ENCODE measurements around the gene CDC6.

CDC6 gene

DNA sequence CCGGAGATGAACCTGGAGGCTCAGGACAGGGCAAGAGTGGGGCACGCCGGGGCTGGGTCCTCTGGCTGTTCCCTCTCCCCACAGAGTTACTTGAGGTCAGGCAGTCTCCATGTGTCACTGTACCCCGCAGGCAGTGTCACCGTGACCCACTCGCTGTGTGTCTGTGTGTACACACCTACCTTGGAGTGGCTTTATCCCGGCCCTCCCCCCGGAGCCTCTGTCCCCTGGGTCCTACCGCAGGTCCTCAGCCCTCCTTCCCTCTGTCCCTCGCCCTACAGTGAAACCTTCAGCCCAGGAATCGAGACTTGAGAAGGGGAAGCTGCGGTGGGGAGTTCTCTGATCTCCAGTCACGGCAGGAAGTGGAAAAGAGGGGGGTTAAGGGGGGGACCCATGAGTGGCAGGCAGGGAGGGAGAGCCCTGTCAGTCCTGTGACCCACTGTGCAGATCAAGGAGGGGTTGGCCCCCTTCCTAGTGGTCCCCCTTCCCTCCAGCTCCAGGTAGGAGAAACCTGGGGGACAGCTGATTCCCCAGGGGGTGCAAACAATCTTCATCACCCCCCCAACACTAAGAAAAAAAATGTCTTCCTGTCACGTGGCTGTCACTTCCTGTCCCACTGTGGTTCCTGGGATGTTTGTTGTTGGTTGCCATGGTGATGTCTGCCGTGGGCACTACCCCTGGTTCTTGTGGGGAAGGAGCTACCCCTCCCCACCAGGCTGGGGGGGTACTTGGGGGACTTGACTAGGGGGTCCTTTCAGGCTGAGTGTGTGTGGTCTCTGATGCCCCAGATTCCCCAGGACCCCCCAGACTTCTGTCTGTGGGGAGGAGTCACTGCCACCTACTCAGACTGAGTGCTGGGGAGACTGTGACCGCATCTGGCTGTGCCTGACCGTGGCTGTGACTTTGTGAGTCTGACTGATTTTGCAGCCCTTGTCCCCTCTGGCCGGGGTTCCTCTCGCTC, 35.0 kb downstream of the CDC6 start:
- peak; percentile 75 for DNase-seq

- DNase-seq, result peak; percentile 6
These were observed 36.0 kb downstream of the CDC6 start for GRCh38 chr17:40323391-40324381.

- peak; percentile 8 for DNase-seq
These were observed 37.7 kb downstream of the CDC6 start for GRCh38 chr17:40325156-40326013.

DNA sequence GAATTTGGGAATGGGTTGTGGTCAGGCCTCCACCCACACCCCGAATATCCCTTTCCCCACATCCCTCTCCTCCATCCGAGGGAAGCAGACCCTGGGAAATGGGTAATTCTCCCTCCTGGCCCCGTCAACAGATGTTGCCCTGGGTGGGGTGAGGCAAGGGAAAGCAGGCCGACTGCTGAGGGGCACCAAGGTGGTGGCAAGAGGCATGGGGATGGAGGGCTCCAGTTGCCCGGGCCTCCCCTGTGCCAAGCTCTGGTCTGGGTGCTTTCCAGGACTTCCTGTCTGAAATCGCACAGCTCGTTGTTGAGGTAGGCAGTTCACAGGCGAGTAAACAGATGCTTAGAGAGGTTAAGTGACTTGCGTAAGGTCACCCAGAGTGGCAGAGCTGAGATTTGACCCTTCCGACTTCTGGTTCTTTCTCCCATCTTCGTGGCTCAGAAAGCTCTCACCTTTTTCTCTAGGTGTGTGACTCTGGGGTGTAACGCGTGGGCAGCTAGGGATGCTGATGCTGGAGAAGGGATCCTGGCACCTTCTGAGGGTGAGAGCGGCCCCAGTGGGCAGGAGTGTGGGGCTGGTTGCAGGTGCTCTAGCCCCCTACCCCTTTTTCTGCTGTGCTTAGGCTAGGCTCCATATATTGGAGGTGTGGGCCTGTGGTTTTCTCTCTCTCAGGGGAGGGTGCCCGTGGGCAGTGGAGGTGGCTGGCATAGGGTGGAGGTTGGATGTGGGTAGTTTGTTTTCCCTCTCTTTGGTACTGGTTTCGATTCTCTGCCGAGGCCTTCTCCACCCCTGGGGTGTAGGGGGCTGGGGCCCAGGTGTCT, 38.5 kb downstream of the CDC6 start:
- DNase-seq, result no peak

- DNase-seq, result no peak
These were observed 39.1 kb downstream of the CDC6 start for GRCh38 chr17:40326832-40327199.

DNA sequence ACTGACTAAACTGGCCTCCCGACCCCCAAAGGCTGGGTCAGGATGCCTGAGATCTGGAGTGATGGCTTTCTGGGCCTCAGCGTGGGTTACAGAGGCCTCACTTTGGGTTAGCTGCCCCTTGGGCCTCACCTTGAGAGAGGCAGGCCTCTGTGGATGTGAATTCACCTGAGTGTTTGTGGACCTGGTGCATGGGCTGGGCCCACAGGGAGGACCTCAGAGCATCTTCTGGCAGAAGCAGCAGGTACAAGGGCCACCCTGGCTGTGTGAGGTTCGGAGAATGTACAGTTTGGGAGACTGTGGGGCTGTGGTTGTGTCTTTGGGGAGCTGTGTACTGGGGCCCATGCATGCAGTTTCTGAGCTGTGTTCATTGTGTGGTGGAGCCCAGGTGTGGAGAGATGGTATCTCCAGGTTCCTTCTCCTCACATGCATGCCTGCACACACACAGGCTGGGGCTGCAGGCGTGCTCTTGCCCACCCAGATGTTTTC, 39.6 kb downstream of the CDC6 start:
- no peak for DNase-seq

DNA sequence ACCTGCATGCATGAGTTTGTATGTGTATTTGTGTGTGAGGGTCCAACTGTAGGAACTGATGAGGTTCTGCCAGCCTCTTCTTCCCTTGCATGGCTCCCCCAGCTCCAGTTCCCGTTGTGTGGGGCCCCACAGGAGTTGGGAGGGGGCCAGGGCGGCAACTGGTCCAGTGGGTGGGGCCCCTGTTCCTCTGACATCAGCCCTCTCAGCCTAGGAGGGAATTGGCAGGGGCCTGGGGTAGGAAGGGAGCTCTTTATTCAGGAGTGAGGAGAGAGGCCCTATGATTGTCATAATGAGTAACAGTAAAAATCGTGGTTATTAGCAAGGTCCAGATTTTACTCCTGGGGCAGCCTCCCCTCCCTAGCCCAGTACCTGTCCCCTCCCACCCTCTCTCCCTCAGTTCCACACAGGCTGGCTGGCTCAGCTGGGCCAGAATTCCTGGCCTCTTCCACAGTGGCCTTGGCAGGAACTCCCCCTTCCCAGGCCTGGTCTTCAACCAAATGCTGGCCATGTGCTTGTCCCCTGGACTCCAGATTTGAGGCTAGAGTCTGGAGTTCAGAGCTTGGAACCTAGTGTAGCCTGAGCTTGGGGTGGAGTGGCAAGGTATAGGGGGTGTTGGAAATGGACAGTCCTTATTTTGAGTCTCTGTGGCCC, 40.2 kb downstream of the CDC6 start:
- DNase-seq, result no peak

GRCh38 chr17:40328386-40328766, 40.7 kb downstream of the CDC6 start:
- DNase-seq, result no peak

DNA sequence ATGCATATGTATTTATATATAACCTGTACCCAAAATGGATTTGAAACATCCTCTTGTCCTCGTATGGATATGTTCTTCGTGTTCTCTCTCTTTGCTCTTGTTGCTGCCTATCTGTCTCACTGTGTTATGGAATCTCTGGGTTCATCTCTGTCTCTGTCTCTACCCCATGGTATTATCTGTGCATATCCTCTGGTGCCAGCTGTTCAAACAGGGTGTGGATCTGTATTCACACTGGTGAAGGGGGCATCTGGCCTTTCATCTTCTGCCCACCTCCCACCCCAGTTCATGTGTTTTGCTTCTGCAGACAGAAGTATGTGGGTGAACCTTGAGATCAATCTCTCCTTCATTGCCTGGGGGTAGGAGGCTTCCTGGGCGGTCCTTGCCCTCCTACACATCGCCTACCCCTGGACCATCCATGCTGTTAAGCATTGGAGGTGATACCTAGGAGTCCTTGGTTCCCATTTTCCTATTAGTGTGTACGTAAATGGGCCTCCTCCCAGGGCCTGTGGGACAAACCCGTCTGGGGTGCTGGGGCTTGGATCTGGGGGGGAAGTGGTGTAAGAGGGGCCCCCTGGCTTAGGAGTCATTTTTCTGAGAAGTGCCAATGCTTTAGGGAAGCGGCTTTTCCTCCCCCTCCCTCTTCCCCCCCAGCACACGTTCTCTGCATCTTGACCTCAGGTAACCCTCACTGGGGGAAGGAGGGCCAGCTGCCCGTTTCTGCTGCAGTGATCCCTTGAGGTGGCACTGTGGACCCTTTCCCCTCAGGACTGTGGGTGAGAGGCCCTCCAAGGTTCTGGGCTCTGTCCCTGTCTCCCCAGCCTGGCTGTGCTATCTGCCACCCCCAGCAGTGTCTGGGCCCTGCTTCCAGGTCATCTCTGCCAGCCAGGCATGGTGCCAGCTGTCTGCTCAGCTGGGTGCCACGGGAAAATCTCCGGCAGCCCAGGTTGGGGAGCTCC, 42.4 kb downstream of the CDC6 start:
- DNase-seq, result no peak

DNA sequence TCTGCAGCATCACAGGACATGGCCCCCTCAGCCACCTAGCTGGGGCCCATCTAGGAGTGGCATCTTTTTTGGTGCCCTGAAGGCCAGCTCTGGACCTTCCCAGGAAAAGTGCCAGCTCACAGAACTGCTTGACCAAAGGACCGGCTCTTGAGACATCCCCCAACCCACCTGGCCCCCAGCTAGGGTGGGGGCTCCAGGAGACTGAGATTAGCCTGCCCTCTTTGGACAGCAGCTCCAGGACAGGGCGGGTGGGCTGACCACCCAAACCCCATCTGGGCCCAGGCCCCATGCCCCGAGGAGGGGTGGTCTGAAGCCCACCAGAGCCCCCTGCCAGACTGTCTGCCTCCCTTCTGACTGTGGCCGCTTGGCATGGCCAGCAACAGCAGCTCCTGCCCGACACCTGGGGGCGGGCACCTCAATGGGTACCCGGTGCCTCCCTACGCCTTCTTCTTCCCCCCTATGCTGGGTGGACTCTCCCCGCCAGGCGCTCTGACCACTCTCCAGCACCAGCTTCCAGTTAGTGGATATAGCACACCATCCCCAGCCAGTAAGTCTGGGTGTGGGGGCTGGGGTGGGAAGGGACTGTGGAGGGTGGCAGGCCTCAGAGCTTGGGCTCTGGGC, 43.3 kb downstream of the CDC6 start:
- DNase-seq, result no peak

DNA sequence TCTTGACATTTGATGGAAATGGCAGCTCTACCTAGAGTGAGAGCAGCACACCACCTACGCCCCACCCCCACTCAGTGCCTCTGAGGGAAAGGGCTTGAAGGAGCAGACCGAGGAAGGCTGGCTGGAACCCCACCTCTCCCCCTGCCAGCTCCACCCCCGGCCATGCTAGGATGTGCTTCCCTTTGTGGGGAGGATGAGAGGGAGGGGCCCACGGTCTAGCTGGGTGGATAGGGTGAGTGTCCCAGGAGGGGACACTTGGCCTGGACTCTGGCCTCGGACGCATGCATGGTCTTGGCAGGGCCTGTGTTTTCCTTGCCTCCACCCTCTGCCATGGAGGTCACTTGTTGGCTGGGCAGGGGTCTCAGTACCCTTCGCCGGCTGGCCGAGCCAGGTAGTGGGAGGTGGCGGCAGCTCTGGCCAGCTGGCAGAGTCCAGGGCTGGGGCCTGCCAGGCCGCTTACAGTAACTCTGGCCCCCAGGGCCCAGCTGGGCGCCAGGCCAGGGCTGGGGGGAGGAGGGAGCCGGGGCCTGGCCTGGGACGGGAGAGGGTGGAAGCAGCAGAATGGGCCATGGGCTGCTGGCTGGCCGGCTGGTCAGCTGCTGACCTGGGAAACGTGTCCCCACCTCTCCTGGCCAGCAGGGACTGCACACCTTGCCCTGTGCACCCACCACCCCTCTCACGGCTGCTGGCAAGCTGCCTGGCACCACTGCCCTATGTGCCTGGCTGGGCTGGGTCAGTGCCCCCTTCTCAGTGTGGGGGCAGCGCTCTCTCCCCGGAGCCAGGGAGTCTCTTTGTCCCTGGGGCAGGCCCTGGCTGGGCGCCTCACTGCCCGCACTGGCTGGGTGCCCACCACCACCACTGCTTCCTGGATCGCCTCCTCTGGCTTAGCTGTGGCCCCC, 44.3 kb downstream of the CDC6 start:
- DNase-seq, result no peak

- no peak for DNase-seq
These were observed 46.2 kb downstream of the CDC6 start for GRCh38 chr17:40333781-40334448.

- DNase-seq, result no peak
These were observed 47.9 kb downstream of the CDC6 start for GRCh38 chr17:40335620-40336019.

- no peak for DNase-seq
These were observed 49.7 kb downstream of the CDC6 start for GRCh38 chr17:40337351-40337750.

DNA sequence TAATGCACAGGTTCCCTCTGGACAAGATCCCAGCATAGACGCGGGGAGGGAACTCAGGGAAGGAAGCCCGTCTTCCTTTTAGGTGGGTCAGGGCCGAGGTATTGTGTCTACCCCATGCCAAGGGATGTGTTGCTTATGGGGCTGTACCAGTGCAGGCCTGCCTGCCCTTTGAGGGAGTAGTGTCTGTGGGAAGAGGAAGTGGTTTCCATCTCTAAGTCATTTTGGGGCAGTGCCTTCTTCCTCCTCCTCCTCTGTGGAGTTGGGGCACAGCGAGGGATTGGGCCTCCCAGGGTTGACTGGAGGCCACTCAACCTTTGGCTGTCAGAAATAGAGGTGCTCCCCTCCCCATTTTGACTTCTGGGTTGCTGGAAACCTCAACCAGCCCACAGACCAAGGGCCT, 50.4 kb downstream of the CDC6 start:
- no peak for DNase-seq

- no peak for DNase-seq
These were observed 51.4 kb downstream of the CDC6 start for GRCh38 chr17:40338941-40339649.

Measured in right kidney (tissue), 1 donor.